NCI-H1105 (cell line): ENCODE data around the gene MESP2.
"Not testable (repeated sequence)": the region's sequence is repeated elsewhere in the genome, so short reads cannot be mapped to it uniquely, and the experiment has no call there.

ENCODE experiments used
- DNase-seq: peaks from one replicate; lab custom pipeline; 2025; lab: John Stamatoyannopoulos, UW

The MESP2 gene

GRCh38 chr15:89781891-89782618 is 5.9 kb downstream of the MESP2 start:
- DNase-seq = no peak

GRCh38 chr15:89782619-89782950 is 6.5 kb downstream of the MESP2 start:
- not testable (repeated sequence) for DNase-seq

GRCh38 chr15:89783111-89783860 is 7.2 kb downstream of the MESP2 start:
- no peak for DNase-seq

DNA sequence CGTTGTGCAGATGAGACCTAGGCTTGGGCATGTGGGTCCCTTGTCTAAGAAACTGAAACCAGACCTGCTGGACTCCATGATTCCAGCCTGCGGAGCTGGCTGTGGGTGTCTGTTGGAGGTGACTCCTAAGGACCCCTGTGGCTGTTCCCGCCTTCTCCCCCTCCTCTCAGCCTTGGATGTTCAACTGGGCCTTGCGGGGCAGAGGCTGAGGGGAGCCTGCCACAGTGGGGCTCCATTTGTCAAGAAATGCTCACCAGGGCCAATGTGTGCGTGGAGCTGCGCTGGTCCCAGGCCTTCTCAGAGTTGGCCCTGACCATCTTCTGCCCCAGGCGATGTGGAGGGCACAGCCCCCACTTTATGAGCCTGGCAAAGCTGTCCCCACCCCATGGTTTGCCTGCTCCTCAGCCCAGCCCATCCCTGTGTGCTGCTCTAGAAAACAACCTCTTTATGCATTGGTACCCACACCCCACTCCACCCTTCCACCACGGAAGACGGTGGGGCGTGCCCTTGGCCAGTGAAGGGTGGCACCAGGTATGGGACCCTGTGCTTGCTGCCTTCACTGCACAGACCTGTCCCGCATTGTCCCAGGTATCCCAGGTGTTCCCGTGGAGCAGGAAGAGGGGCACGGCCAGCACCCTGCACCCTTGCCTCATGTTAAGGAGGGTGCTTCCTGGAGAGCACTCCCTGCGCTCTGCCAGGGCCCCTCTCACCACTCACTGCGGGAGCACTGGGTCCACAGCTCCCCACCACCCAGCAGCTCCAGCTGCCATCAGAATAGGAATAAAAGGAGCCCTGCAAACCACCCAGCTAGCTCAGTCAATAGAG is 7.9 kb downstream of the MESP2 start:
- no peak for DNase-seq

DNA sequence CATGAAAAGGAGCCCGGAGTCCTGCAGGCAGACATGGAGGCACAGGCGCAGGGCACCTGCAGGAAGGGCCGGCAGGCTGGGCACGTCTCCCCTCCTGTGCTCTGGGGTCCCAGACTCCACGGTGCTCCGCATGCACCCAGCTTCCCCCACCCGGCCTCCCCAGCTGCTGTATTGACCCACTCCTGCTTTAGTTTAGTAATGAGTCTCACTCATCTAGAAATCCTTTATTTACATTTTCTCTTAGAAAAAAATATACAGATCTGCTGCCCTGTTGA is 8.5 kb downstream of the MESP2 start:
- no peak for DNase-seq

- no peak for DNase-seq
Measured at GRCh38 chr15:89785064-89785773, 9.1 kb downstream of the MESP2 start.

DNA sequence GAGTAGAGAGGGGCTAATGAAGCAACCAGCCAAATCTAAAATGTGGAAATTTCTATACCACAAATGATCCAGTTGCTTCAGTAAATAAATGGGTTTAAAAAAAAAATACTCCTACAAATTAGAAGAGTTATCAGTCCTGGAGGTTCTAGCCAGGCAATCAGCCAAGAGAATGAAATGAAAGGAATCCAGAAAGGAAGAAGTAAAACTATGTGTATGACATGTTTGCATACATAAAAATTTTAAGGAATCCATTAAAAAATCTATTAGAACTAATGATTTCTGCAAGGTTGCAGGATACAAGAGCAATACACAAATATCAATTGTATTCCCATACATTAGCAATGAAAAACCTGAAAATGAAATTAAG is 9.6 kb downstream of the MESP2 start:
- DNase-seq = no peak

DNA sequence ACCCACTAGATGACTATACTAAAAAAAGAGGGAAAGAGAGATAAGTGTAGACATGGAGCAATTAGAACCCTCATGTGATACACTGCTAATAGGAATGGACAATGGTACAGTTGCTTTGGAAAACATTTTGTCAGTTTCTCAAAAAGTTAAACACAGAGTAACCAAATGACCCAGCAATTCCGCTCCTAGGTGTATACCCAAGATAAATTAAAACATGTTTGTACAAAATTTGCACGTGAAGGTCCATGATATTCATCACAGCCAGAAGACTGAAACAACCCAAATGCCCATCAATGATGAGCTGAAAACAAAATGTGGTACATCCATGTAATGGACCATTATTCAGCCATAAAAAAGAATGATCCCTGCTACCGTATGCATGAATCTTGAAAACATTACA is 11.8 kb downstream of the MESP2 start:
- no peak for DNase-seq

DNA sequence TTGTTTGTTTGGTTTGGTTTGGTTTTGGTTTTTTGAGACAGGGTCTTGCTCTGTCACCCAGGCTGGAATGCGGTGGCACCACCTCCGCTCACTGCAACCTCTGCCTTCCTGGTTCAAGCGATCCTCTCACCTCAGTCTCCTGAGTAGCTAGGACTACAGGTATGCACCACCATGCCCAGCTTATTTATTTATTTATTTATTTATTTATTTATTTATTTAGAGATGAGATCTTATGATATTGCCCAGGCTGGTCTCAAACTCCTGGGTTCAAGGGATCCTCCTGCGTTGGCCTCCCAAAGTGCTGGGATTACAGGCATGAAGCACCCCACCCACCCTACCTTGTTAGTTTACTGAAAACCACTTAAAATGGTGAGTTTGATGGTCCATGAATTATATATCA is 12.5 kb downstream of the MESP2 start:
- DNase-seq = not testable (repeated sequence)

DNA sequence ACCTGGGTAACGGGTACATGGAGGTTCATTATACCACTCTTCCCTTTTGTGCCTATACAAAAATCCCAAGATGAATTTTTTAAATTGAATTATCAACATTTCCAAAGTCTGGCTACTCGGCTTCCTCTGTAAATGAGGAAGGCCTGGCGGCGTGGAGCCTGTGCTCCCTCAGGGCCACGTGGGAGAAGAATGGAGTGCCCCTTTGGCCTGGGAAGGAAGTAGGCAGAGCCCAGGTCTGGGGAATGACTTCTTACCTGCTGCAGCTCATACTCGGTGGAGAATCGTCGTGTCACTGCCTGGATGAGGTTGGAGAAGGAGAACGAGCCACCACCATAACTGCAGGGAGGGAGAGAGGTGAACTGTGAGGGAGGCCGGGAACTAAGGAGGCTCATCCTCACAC is 14.1 kb downstream of the MESP2 start:
- DNase-seq = no peak

GRCh38 chr15:89790661-89791060 is 14.5 kb downstream of the MESP2 start:
- no peak for DNase-seq

GRCh38 chr15:89792106-89792805 is 16.1 kb downstream of the MESP2 start:
- DNase-seq = no peak

- DNase-seq = peak; percentile 44
Measured at GRCh38 chr15:89794627-89795241, 18.6 kb downstream of the MESP2 start.

- DNase-seq = no peak
Measured at GRCh38 chr15:89795996-89796395, 19.9 kb downstream of the MESP2 start.

DNA sequence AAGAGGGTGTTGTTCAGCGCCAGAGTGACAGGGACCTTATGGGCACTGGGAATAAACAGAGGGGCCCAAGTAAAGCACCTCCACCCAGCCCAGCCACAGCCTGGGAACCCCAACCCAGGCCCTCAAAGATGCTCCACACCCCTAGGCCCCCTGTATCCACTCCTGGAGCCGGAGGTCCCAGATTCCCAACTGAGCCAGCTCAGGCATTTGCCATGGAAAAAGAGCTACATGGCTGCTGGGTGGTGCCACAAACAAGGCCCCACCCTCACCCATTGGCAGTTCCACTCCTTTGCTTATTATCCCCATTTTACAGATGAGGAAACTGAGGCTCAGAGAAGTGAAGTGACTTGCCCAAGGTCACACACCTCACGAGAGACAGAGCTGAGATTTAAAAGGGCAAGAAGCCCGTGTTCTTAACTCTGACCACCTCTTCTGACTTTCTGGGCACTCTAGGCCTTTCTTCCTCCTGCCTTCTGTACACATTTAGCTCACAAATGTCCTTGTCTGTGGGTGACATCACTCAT is 21.6 kb downstream of the MESP2 start:
- DNase-seq = no peak

DNA sequence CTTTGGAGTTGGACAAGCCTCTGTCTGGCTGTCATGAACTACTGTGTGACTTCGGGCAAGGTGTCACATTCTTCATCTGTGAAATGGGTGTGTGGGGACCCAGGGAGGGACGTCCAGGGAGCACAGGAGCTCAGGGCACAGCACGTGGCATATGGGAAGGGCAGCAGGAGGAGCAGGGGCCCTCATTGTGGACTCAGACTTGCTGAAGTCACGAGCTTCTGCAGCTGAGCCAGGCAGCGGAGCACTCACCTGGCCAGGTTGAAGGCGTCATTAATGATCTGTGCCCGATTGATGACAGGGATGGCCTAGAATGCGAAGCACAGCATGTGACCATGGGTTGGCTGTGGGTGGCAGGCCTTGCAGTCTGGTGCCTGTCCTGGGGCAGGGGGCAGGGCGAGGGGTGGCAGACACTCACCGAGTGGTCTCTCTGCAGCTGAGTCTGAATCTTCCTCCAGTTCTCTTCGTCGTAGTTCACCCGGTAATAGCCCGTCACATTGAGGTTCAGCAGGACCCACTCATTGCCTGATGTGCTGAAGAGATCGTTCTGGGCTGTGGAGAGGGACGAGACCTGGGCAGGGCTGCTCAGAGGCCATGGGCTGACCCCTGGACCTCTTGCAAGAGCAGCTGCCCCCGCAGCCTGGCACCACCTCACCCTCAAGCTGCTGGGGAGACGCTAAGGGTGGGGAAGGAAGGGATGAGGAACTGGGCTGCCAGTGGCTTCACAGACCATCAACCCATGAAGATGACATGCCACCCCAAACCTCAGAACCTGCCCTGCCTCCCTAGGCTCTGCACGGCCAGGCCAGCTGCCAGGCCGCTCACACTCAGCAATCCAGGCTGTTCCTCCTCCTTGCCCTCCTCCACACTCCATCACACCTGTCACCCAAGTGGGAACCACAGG is 23.1 kb downstream of the MESP2 start:
- no peak for DNase-seq

DNA sequence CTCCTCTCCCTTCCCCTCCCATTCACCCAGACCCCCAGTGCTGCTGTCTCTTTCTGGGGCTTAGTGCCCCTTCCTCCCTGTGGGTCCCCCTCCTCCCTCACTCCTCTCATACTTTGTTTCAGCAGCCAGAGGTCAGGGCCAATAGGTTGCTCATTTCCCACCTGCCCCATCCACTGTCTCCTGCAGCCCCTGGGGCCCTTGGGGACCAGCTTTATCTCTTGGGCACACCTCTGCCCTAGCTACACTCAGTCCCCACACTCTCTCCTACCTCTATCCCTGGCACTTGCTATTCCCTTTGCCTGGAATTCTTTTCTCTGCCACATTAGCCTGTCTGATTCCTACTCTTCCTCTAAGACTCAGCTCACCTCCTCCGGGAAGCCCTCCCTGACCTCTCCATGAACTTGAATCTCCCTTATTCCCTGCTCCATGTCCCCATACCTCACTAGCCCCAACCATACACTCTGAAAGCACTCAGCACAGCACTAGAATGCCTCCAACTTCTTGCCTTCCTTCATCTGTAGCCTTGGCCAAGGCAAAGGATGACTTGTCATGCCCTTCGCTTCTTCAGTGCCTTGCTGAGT is 23.9 kb downstream of the MESP2 start:
- no peak for DNase-seq

GRCh38 chr15:89801471-89802195 is 25.5 kb downstream of the MESP2 start:
- no peak for DNase-seq
